GM18498 (cell line): ENCODE results near the gene DLG5.
"Not testable (repeated sequence)": the region's sequence is repeated elsewhere in the genome, so short reads cannot be mapped to it uniquely, and the experiment has no call there.

Source experiments
- ATAC-seq: cut with Tn5 transposase; IDR thresholded peaks from one replicate; pipeline ENCODE4 v1.9.1; 2021; ENCODE audit warnings: mild to moderate bottlenecking, moderate library complexity; ENCODE audit not compliant: unreplicated experiment

DLG5 gene

DNA sequence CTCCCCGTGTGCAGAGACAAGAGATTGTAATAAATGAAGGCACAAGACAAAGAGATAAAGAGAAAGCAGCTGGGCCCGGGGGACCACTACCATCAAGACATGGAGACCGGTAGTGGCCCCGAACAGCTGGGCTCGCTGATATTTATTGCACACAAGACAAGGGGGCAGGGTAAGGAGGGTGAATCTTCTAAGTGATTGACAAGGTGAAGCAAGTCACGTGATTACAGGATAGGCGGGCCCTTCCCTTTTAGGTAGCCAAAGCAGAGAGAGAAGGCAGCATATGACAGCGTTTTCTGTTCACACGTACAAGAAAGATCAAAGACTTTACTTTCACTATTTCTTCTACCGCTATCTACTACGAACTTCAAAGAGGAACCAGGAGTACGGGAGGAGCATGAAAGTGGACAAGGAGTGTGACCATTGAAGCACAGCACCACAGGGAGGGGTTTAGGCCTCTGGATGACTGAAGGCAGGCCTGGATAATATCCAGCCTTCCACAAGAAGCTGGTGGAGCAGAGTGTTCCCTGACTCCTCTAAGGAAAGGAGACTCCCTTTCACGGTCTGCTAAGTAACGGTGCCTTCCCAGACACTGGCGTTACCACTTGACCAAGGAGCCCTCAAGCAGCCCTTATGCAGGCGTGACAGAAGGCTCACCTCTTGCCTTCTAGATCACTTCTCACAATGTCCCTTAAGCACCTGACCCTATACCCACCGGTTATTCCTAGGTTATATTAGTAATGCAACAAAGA lies 153.5 kb downstream of the DLG5 start:
- ATAC-seq: not testable (repeated sequence)

DNA sequence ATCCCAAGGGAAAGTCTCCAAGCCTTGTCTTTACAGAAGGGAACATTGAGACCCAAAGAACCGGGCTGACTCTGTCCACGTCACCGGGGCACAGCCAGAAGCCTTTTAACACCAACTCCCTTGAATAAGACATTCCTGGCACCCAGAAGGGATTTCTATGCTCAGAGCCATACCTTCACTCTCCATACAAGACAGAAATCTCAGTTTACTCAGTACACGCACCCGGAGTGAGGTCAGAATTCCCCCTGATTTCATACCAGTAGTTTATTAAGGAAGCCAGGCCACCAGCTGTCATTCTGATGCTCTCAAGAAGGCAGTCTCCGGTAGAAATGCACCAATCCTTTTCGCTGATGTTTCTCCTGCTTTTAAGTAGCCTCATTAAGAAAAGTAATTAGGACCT lies 154.7 kb downstream of the DLG5 start:
- no peak for ATAC-seq

DNA sequence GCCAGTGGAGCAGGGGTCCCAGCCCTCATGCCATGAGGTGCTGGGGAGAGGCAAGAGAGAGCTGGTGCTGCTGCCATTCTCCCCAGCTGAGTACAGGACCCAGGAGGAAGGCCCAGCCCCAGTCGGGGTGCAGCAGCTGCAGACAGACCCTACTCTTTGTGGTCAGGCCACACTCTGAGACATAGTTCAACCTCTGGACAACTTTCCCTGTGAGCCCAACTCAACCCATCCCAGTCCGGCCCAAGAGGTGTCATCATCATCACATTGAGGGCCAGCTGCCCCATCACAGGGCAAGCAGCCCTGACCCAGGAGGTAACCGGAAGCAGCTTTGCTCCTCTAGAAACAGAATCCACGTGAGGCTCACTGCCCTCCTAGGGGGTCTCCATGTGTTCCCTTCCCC lies 155.1 kb downstream of the DLG5 start:
- ATAC-seq: no peak

DNA sequence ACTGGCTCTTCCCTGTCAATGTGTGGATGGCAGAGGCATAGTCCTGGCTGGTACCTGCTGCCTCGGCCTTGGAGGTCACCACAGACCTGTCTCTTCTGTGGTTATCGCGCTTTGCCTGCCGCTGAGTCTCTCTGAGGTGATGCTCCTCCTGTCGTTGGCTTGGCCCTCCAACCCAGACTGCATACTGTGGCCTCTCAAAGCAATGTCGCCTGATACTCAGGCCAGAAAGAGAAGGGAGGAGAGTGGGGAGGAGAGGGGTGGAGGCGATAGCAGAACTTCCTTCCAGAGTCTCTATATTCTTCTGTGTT lies 155.7 kb downstream of the DLG5 start:
- no peak for ATAC-seq

DNA sequence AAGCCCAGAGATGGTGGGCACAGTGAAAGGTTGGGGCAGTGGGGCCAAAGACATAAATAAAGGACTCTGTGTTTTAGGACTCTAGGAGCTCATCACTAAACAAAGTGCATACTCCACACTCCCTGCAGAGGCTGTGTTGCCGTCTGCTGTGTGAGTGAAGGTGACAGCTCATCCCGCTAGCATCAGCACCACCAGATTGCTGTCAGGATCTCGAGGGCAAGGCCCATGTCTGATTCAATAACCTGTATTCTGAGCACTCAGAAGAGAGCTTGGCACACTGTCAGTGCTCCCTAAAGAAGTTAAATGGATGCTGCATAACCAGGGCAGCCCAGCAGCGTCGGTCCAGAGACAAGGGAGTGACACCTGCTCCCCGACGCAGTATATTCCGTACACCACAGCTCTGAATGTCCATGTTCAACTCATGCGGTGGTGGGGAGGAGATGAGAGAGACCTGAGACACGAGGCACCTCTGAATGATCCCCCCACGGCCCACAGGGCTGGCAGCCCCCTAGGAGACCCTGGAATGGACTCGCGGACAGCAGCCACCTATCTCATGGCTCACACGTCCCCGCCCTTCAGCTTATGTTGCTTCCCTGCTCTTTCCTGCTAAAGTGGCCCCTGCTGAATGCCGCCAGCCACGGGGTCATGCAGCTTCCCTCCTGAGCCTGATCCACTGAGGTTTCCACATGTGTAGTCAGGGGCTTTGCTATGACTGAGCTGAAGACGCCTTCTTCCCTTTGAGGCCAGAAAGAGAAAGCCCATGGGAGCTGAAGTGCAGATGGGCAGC lies 156.3 kb downstream of the DLG5 start:
- no peak for ATAC-seq

DNA sequence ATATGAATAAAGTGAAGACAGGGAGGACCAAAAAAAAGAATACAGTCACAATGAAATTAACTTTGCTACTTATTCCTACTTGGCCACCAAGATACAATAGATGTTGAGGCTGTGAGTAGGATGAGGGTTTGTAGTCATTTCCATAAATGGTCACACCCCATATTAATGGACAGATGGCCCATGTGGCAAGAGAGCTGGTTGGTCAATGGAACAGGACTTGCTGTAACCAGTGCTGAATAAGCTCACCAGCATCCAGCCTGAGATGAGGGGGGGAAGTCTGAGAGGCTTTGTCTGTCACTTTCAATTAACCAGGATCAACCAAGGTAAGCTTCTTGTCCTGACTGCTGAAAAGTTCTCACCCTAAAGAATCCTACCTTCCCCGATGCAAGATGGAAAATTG lies 158.5 kb downstream of the DLG5 start:
- ATAC-seq: no peak

DNA sequence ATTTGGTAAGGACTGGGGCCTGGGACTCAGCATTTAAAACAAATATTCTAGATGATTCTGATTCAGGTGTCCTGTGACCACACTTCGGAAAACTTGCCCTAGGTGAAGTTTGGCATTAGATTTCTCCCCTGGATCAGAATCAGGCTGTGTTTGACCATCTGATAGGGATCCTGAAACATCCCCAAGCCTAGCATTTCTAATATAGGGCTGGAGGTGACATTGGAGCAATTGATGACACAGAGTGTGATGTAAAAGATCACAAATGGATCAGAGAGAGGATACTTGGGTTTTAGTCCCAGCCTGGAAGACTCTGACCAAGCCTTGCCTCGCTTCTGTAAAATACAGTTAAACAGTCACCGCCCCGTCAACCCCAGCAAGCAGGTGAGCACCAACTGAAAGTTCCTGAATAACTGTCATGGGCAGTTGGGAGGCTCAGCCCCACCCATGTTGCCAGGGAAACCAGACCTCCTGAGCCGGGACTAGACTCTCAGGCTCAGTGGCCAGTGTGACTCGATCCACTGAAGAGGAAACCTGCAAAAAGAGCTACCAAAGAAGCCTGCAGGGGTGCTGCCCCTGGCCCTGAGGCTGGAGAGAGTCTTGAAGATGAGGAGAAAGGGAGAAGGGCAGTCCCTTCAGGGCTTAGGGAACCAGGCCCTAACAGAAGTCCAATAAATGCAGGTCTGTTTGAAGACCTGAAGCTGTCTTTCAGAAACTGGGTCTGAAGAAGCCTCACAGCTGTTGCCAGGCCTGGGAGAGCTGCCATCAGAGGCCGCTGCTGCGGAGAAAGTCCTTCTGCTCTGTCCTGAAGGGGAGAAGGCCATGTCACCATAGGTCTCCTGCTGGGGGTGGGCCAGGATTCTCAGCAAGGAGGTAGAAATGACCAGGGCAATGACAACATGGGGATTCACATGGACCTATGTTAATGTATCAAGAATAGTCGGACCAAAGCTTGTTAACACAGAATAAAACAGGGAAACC lies 162.8 kb downstream of the DLG5 start:
- ATAC-seq: no peak

DNA sequence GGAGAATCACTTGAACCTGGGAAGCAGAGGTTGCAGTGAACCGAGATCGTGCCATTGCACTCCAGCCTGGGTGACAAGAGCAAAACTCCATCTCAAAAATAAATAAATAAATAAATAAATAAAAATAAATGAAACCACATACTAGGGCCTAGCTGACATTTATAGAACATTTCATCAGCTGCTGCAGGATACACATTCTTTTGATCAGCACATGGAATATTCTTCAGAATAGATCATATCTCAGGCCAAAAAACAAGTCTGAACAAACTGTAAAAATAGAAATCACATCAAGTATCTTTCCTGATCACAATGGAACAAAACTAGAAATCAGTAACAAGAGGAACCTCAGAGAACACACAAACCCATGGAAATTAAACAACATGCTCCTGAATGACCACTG lies 168.1 kb downstream of the DLG5 start:
- ATAC-seq: not testable (repeated sequence)

DNA sequence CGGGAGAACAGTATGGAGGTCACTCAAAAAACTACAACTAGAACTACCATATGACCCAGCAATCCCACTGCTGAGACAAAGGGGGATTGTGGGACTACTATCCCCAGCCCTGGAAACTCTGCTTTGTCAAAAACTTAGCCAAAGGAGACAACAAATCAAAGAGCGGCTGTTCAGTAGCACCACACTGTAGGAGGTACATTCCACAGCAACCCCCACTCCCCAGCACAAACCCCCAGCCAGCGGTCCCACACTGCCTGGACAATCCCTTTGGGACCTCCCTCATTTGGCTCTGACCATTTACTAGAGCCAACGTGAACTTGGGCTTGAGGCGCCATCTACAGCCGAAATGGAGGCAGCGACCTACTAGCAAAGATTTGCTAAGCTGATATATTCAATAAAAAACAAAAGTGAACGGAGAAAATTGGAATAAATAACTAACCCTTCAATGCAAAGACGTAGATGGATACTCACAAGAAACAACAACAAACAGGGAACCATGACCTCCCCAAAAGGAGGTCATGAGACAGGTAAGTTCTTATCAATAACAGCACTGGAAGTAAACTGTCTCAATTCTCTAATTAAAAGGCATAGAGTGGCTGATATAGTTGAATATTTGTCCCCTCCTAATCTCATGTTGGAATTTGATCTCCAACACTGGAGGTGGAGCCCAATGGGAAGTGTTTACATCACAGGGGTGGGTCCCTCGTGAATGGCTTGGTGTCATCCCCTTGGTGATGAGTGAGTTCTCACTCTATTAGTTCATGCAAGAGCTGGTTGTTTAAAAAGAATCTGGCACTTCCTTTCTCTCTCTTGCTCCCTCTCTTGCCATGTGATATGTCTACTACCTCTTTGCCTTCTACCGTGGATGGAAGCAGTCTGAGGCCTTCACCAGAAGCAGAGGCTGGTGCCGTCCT lies 170.0 kb downstream of the DLG5 start:
- no peak for ATAC-seq

DNA sequence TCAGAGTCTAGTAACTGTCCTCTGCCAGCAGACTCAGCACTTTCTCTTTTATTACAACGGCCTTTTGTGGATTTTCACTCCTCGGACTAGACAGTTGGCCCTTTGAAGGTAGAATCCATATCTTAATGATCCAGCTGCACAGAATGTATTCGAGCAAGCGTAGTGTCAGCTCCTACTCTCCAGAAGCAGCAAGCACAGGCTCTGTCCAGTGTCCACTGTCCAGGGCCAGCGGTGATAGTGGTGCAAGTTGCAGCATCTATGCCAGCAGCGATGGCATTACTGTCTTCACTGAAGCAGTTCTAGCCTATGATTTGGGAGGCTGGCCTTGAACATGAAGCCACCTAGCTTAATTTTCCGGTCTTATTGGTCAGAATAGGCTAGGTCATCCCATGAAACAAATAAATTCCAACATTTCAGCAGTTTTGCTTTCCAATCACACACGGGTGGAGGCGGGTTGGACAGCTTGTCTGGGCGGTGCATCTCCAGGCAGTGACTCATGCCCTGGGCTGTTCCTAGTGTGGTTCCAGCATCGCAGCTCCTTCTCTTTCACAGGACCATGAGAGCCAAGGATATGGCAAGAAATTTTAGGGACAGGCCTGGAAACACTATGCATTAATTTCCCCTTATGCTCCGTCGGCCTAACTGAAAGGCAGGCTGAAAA lies 180.4 kb downstream of the DLG5 start:
- no peak for ATAC-seq

DNA sequence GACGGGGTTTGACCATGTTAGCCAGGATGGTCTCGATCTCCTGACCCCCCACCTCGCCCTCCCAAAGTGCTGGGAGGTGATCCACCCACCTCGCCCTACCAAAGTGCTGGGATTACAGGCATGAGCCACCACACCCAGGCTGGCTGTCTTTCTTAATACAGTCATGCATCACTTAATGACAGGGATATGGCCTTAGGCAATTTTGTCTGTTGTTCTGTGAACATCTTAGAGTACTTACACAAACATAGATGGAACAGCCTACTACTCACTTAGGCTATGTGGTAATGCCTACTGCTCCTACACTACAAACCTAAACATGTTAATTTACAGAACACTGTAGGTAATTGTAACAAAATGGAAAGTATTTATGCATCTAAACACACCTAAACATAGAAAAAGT lies 182.3 kb downstream of the DLG5 start:
- ATAC-seq: no peak

DNA sequence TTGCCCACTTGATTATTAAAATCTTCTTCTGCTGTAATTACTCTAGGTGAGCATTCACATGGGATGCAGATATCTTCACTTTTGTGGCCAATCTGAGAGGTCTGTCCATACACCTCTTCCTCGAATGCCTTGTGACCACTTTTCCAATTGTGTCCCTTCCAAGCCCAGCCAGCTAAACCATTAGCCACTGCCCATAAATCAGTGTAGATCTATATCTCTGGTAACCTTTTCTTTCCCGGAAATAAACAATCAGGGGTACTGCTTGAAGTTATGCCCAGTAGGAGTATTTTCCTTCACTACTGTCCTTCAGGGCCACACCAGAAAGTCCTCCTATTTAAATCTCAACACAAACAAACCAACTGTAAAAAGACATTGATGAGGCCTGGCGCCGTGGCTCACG lies 184.4 kb downstream of the DLG5 start:
- ATAC-seq: no peak

DNA sequence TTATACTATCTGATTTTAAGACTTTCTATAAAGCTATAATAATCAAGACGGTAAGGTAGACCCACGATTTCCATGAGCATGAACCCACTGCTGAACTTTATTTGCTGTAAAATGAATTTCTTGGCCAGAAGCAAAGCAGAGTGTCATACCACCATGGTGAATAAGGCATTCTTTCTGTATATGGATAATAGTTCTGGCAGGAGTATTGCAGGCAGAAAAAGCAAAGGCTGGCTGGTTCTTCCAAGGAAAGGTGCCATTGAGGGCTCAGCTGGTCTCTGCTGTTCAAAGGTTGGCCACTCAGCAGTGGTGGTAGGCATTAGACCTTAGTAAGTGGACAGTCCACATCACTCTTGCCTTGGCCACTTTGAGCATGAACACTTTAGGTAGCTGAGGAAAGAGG lies 184.8 kb downstream of the DLG5 start:
- no peak for ATAC-seq
